H1 (cell line): Measurements from ENCODE around the gene EPHA8. TPM values are rescaled to one million over a fixed set of nuclear protein-coding genes. Genes with fewer than 3 reads are reported as not detected.

Experiments used
- CTCF ChIA-PET: fragments of 300-600 bp; sonication (Branson Sonifier 250); formaldehyde crosslinking; loops from one replicate; lab custom pipeline; 2021; ENCODE audit not compliant: partially characterized antibody; lab: Charles Lee
- POLR2A ChIA-PET: fragments of 300-600 bp; sonication (Branson Sonifier 250); formaldehyde crosslinking; loops from one replicate; lab custom pipeline; 2021; ENCODE audit warnings: inconsistent platforms; ENCODE audit not compliant: partially characterized antibody; lab: Charles Lee
- DNase-seq, 2 experiments: peaks; one replicate each; pipeline versions ENCODE4 v3.0.0 to v3.0.0-alpha.2; 2010 to 2022; ENCODE audit warnings: low spot score in 2 of 2, low read depth in 1 of 2, mixed read lengths in 1 of 2
- FAIRE-seq: peaks from 2 replicates; lab custom pipeline; 2011; peaks lifted over from hg19 to GRCh38; lab: Jason Lieb, UNC
- H2AFZ ChIP-seq: 2 replicates; pipeline ENCODE4 v1.8.1; 2012; ENCODE audit warnings: low read length, inconsistent platforms
- H2AK5ac ChIP-seq: 2 replicates; pipeline ENCODE4 v1.6.1; 2013; ENCODE audit warnings: low read depth, low read length
- H2BK120ac ChIP-seq: replicated peaks from 2 replicates; pipeline ENCODE3; 2013; ENCODE audit warnings: low read depth, low read length, inconsistent platforms
- H2BK12ac ChIP-seq: 2 replicates; pipeline ENCODE4 v1.6.1; 2013; ENCODE audit warnings: low read depth, low read length
- H2BK15ac ChIP-seq: 2 replicates; pipeline ENCODE4 v1.6.1; 2013; ENCODE audit warnings: low read length
- H2BK20ac ChIP-seq: 2 replicates; pipeline ENCODE4 v1.6.1; 2013; ENCODE audit warnings: low read length
- H2BK5ac ChIP-seq: 2 replicates; pipeline ENCODE4 v1.6.1; 2013; ENCODE audit warnings: low read depth, low read length
- H3K14ac ChIP-seq: 2 replicates; pipeline ENCODE4 v1.6.1; 2013; ENCODE audit warnings: inconsistent platforms; ENCODE audit not compliant: insufficient read length
- H3K18ac ChIP-seq: 2 replicates; pipeline ENCODE4 v1.6.1; 2013; ENCODE audit warnings: low read length; ENCODE audit errors: extremely low read depth
- H3K23ac ChIP-seq: 2 replicates; pipeline ENCODE4 v1.6.1; 2013; ENCODE audit warnings: inconsistent platforms; ENCODE audit not compliant: insufficient read length
- H3K23me2 ChIP-seq: 2 replicates; pipeline ENCODE4 v1.6.1; 2013; ENCODE audit warnings: low read depth, low read length
- H3K27ac ChIP-seq: 2 replicates; pipeline ENCODE4 v1.6.1; 2011; ENCODE audit warnings: low read depth, low read length, inconsistent platforms
- H3K27me3 ChIP-seq, 4 experiments: replicated peaks in 1 of 4; 1 replicate in 1 of 4; 2 replicates in 3 of 4; pipeline versions ENCODE4 v1.6.1 to v1.8.1; 2011 to 2013; ENCODE audit warnings: low read length in 3 of 4, mild to moderate bottlenecking in 3 of 4, inconsistent platforms in 2 of 4, mixed read lengths in 2 of 4, moderate library complexity in 1 of 4; ENCODE audit not compliant: control insufficient read depth in 3 of 4, insufficient read depth in 3 of 4; ENCODE audit errors: extremely low read depth in 1 of 4
- H3K36me3 ChIP-seq, 4 experiments: 2 replicates each; pipeline versions ENCODE4 v1.6.1 to v1.8.1; 2011 to 2013; ENCODE audit warnings: mild to moderate bottlenecking in 4 of 4, low read length in 3 of 4, moderate library complexity in 2 of 4, control low read depth in 1 of 4, inconsistent platforms in 1 of 4; ENCODE audit not compliant: insufficient read depth in 4 of 4, control insufficient read depth in 2 of 4
- H3K4ac ChIP-seq: replicated peaks from 2 replicates; pipeline ENCODE3; 2013; ENCODE audit warnings: low read length, low read depth, mixed read lengths, inconsistent platforms; ENCODE audit not compliant: insufficient read length
- H3K4me1 ChIP-seq, 4 experiments: replicated peaks in 1 of 4; 1 replicate in 1 of 4; 2 replicates in 3 of 4; pipeline versions ENCODE4 v1.6.1 to v1.8.1; 2011 to 2013; ENCODE audit warnings: low read length in 3 of 4, inconsistent platforms in 2 of 4, mixed read lengths in 1 of 4; ENCODE audit not compliant: insufficient read depth in 4 of 4, control insufficient read depth in 3 of 4
- H3K4me2 ChIP-seq, 2 experiments: 2 replicates each; pipeline versions ENCODE4 v1.6.1 to v1.8.1; 2011 to 2013; ENCODE audit warnings: low read depth in 2 of 2, low read length in 2 of 2, control low read depth in 1 of 2, inconsistent platforms in 1 of 2, mild to moderate bottlenecking in 1 of 2; ENCODE audit not compliant: insufficient read depth in 1 of 2
- H3K4me3 ChIP-seq, 4 experiments: fragments of 200-600, 300-600 bp in 1 of 4; sonication (generic), shearing (Covaris generic), sonication (Bioruptor Twin) in 1 of 4; 2 replicates each; pipeline versions ENCODE4 v1.5.1 to v1.8.1; 2011 to 2016; ENCODE audit warnings: low read length in 4 of 4, low read depth in 3 of 4, control low read depth in 2 of 4, inconsistent platforms in 2 of 4, mild to moderate bottlenecking in 2 of 4, mixed read lengths in 1 of 4, moderate library complexity in 1 of 4; ENCODE audit not compliant: insufficient read depth in 2 of 4; ENCODE audit errors: extremely low read depth in 1 of 4
- H3K56ac ChIP-seq: replicated peaks from 2 replicates; pipeline ENCODE3; 2013; ENCODE audit warnings: low read depth, mild to moderate bottlenecking, mixed read lengths, low read length, inconsistent platforms; ENCODE audit not compliant: insufficient read length
- H3K79me1 ChIP-seq: 2 replicates; pipeline ENCODE4 v1.6.1; 2013; ENCODE audit warnings: low read depth, low read length, control low read depth
- H3K79me2 ChIP-seq, 2 experiments: 2 replicates each; pipeline versions ENCODE4 v1.6.1 to v1.8.1; 2012 to 2013; ENCODE audit warnings: low read length in 2 of 2, mild to moderate bottlenecking in 2 of 2, inconsistent platforms in 1 of 2; ENCODE audit not compliant: insufficient read depth in 2 of 2, control insufficient read depth in 1 of 2
- H3K9ac ChIP-seq, 4 experiments: replicated peaks in 1 of 4; 1 replicate in 1 of 4; 2 replicates in 3 of 4; pipeline versions ENCODE4 v1.6.1 to v1.8.1; 2011 to 2013; ENCODE audit warnings: low read depth in 3 of 4, low read length in 3 of 4, control low read depth in 2 of 4, mild to moderate bottlenecking in 2 of 4, moderate library complexity in 2 of 4, inconsistent platforms in 1 of 4; ENCODE audit errors: extremely low read depth in 1 of 4
- H3K9me3 ChIP-seq, 2 experiments: 2 replicates each; pipeline versions ENCODE4 v1.6.1 to v1.8.1; 2012 to 2013; ENCODE audit warnings: mild to moderate bottlenecking in 2 of 2, moderate library complexity in 2 of 2, control low read depth in 1 of 2, inconsistent platforms in 1 of 2, low read depth in 1 of 2, low read length in 1 of 2, mixed read lengths in 1 of 2; ENCODE audit not compliant: insufficient read depth in 2 of 2
- H4K20me1 ChIP-seq, 2 experiments: replicated peaks in 1 of 2; 2 replicates each; pipeline versions ENCODE3 to v1.8.1; 2011 to 2013; ENCODE audit warnings: inconsistent platforms in 2 of 2, low read length in 2 of 2, mild to moderate bottlenecking in 1 of 2; ENCODE audit not compliant: insufficient read depth in 2 of 2, control insufficient read depth in 1 of 2
- H4K5ac ChIP-seq: 2 replicates; pipeline ENCODE4 v1.6.1; 2013; ENCODE audit warnings: low read length, low read depth, mixed read lengths, inconsistent platforms; ENCODE audit not compliant: insufficient read length
- H4K8ac ChIP-seq: 2 replicates; pipeline ENCODE4 v1.8.0; 2013; ENCODE audit warnings: mild to moderate bottlenecking, moderate library complexity, low read length, inconsistent platforms; ENCODE audit not compliant: insufficient read depth; ENCODE audit errors: extremely low read depth
- H4K91ac ChIP-seq: replicated peaks from 2 replicates; pipeline ENCODE3; 2013; ENCODE audit warnings: low read length, mixed read lengths, inconsistent platforms; ENCODE audit not compliant: insufficient read length
- ATF2 ChIP-seq: IDR thresholded peaks from 2 replicates; pipeline ENCODE4 v1.6.1; 2012; ENCODE audit warnings: low read length, inconsistent platforms
- FOSL1 ChIP-seq: IDR thresholded peaks from 2 replicates; pipeline ENCODE4 v1.6.1; 2011; ENCODE audit warnings: mild to moderate bottlenecking, low read depth, low read length, moderate library complexity; ENCODE audit not compliant: insufficient read depth
- HDAC2 ChIP-seq, 2 experiments: fragments of 300-600 bp in 1 of 2; sonication (generic) in 1 of 2; IDR thresholded peaks; 2 replicates each; pipeline ENCODE4 v1.6.1; 2011 to 2012; ENCODE audit warnings: low read depth in 2 of 2, low read length in 2 of 2, mild to moderate bottlenecking in 2 of 2, moderate library complexity in 2 of 2, borderline replicate concordance in 1 of 2, inconsistent platforms in 1 of 2
- MAX ChIP-seq: IDR thresholded peaks from 2 replicates; pipeline ENCODE4 v1.6.1; 2012; ENCODE audit warnings: inconsistent platforms
- POLR2A ChIP-seq, 2 experiments: IDR thresholded peaks; 1 replicate in 1 of 2; 2 replicates in 1 of 2; pipeline ENCODE4 v1.6.1; 2011; ENCODE audit warnings: low read depth in 2 of 2, low read length in 2 of 2, mild to moderate bottlenecking in 2 of 2; ENCODE audit errors: control extremely low read depth in 1 of 2
- POLR2AphosphoS5 ChIP-seq: IDR thresholded peaks from 2 replicates; pipeline ENCODE4 v1.6.1; 2011; ENCODE audit warnings: low read depth, low read length
- POU5F1 ChIP-seq: IDR thresholded peaks from 2 replicates; pipeline ENCODE4 v1.6.1; 2011; ENCODE audit warnings: low read depth, mild to moderate bottlenecking, low read length, moderate library complexity
- RXRA ChIP-seq: IDR thresholded peaks from 2 replicates; pipeline ENCODE4 v1.6.1; 2011; ENCODE audit warnings: low read depth, mild to moderate bottlenecking, low read length, moderate library complexity; ENCODE audit not compliant: insufficient read depth
- SP2 ChIP-seq: IDR thresholded peaks from 2 replicates; pipeline ENCODE4 v1.6.1; 2012; ENCODE audit warnings: mild to moderate bottlenecking, low read length, inconsistent platforms
- SUZ12 ChIP-seq: fragments of 200-600 bp; sonication (generic); IDR thresholded peaks from 2 replicates; pipeline ENCODE4 v1.6.1; 2012; ENCODE audit warnings: mild to moderate bottlenecking, inconsistent platforms, low read length, moderate library complexity, mixed read lengths
- TAF1 ChIP-seq: IDR thresholded peaks from 2 replicates; pipeline ENCODE4 v1.6.1; 2011; ENCODE audit warnings: mild to moderate bottlenecking, low read depth, low read length
- TBP ChIP-seq: IDR thresholded peaks from 2 replicates; pipeline ENCODE4 v1.6.1; 2011; ENCODE audit warnings: low read depth, low read length, improper control_type of control experiment
- YY1 ChIP-seq: IDR thresholded peaks from 2 replicates; pipeline ENCODE4 v1.6.1; 2011; ENCODE audit warnings: low read depth, mild to moderate bottlenecking, low read length
- WGBS, 2 experiments: shearing (Covaris generic) in 1 of 2; methylation state at CpG; one replicate each; pipeline versions ENCODE4 v1.1.6 to v1.1.7; 2013 to 2015; ENCODE audit warnings: low lambda C conversion rate in 2 of 2, mixed read lengths in 2 of 2, inconsistent platforms in 1 of 2, low coverage in 1 of 2, missing lambda C conversion rate in 1 of 2; ENCODE audit not compliant: insufficient replicate concordance in 2 of 2, insufficient coverage in 1 of 2, insufficient read length in 1 of 2; ENCODE audit errors: extremely low coverage in 1 of 2, missing lambda C conversion rate in 1 of 2; 5-methylcytosine and 5-hydroxymethylcytosine counted together
- polyA plus RNA-seq, 7 experiments: library from polyadenylated mRNA; depleted of rRNA in 3 of 7; stranded (reverse) in 5 of 7; unstranded in 2 of 7; fragments of >200 nt in 5 of 7; fragments of 200-250 nt in 2 of 7; gene quantifications; 1 replicate in 5 of 7; 2 replicates in 1 of 7; 4 replicates in 1 of 7; pipeline versions ENCODE4 v1.2.1 to v1.2.3, GENCODE V29; 2011 to 2013; ENCODE audit warnings: missing spikeins in 2 of 7, mixed read lengths in 2 of 7
- total RNA-seq: library from RNA; stranded (reverse); fragmentation: NEBNext Ultra II Directional; extraction: Animal tissue kit (Norgen Biotek cat#: 25700); gene quantifications from 2 replicates; pipeline ENCODE4 v1.2.1, GENCODE V29; 2021

EPHA8 gene
- total and polyA plus RNA-seq, 2 of the 8 experiments (the other 6 are each of a cell fraction or from before 2014, with no cell fraction given) = 4.0 to 8.4 TPM

GRCh38 chr1:22652881-22653316 is 89.6 kb downstream of the EPHA8 start, which contains the start of gene C1QB:
TSS of gene C1QB (plus strand) at chr1:22653236. CDS start at chr1:22659463, 6,227 bp downstream.
- ChIA-PET POLR2A (no interaction called here), CTCF (interaction anchor here (0.7 to 6.1 kb wide), 7 partner anchors 10 to 312 kb away, joined by 3 to 41 read pairs (median 4); no protein-coding TSS in a partner anchor)
- H4K91ac ChIP-seq = no peak within 1 kb of the TSS
- no peaks in the 10 kb centered on the region for H3K79me2 ChIP-seq
- no peaks in the 10 kb centered on the region; a peak in 2 of 7 replicates for H3K27me3 ChIP-seq
- H2BK120ac ChIP-seq = no peak within 1 kb of the TSS
- no peak within 1 kb of the TSS for H3K18ac ChIP-seq
- no peak within 1 kb of the TSS for H3K4me2 ChIP-seq
- H3K4ac ChIP-seq = no peak within 1 kb of the TSS
- H2AK5ac ChIP-seq = no peak within 1 kb of the TSS
- H3K9ac ChIP-seq = no peak within 1 kb of the TSS
- no peak within 1 kb of the TSS for H2BK12ac ChIP-seq
- H3K9me3 ChIP-seq = no peaks in the 10 kb centered on the region
- no peak within 1 kb of the TSS for H2BK5ac ChIP-seq
- no peak within 1 kb of the TSS for H3K27ac ChIP-seq
- H3K4me1 ChIP-seq = no peaks in the 10 kb centered on the region; a peak in 1 of 7 replicates
- no peak for DNase-seq
- H3K36me3 ChIP-seq = no peaks in the 10 kb centered on the region
- peaks cover 0 to 3% of the 10 kb centered on the region in 2 experiments for H4K20me1 ChIP-seq
- H3K14ac ChIP-seq = no peak within 1 kb of the TSS
- H2AFZ ChIP-seq = no peak within 1 kb of the TSS
- no peak within 1 kb of the TSS for H4K8ac ChIP-seq
- H3K4me3 ChIP-seq = no peak within 1 kb of the TSS
- no peaks in the 10 kb centered on the region; the same call in 1 of the 2 replicates for H3K23me2 ChIP-seq
- H2BK20ac ChIP-seq = no peak within 1 kb of the TSS
- no peak within 1 kb of the TSS for H2BK15ac ChIP-seq
- H3K23ac ChIP-seq = no peak within 1 kb of the TSS
- no peak for FAIRE-seq
- no peaks in the 10 kb centered on the region for H3K79me1 ChIP-seq
- no peak within 1 kb of the TSS for H3K56ac ChIP-seq
- WGBS, 2 experiments = 91% methylated on average over 5 of the region's 13 CpGs; no CpG with 5 or more reads in 1 of the 2 experiments
- no peak within 1 kb of the TSS for H4K5ac ChIP-seq
- TF ChIP-seq POLR2A (IDR thresholded peaks at IDR 0.05; ENCODE audit: control extremely low read depth in 1 of 2, low read depth in 2 of 2, low read length in 2 of 2) (no peak), TAF1 (no peak), ATF2 (no peak), YY1 (no peak), SUZ12 (no peak), RXRA (no peak), TBP (no peak), MAX (no peak), SP2 (no peak), POLR2AphosphoS5 (no peak), FOSL1 (no peak), HDAC2 (IDR thresholded peaks at IDR 0.05; ENCODE audit: borderline replicate concordance in 1 of 2, low read depth in 2 of 2, low read length in 2 of 2) (no peak), POU5F1 (no peak)
